T-helper 17 cell (primary cell): Measurements from ENCODE around the gene SLC16A4. TPM values are rescaled to one million over a fixed set of nuclear protein-coding genes. Genes with fewer than 3 reads are reported as not detected.

ENCODE experiments used
- ATAC-seq: fragments of 150-1000 bp; cut with Tn5 transposase; 2 replicates; pipeline ENCODE4 v1.10.0; 2021; ENCODE audit warnings: mild to moderate bottlenecking, moderate library complexity
- DNase-seq, 3 donors: peaks; one replicate each; pipeline versions ENCODE4 v3.0.0 to v3.0.0-alpha.2; 2020 to 2021
- H3K9me3 ChIP-seq: one replicate; pipeline ENCODE4 v1.7.0; 2013; ENCODE audit warnings: low read length, mild to moderate bottlenecking; ENCODE audit not compliant: control insufficient read depth, poor library complexity, severe bottlenecking
- H3K27ac Mint-ChIP-seq: one replicate; pipeline ENCODE4 v1.8.0; 2022; ENCODE audit warnings: mild to moderate bottlenecking, moderate library complexity, mixed read lengths
- H3K27me3 Mint-ChIP-seq: one replicate; pipeline ENCODE4 v1.8.0; 2022; ENCODE audit warnings: mixed read lengths
- H3K36me3 Mint-ChIP-seq: one replicate; pipeline ENCODE4 v1.8.0; 2022; ENCODE audit warnings: low read depth, mixed read lengths
- H3K4me1 Mint-ChIP-seq: one replicate; pipeline ENCODE4 v1.8.0; 2022; ENCODE audit warnings: mild to moderate bottlenecking, mixed read lengths
- H3K4me3 Mint-ChIP-seq: one replicate; pipeline ENCODE4 v1.8.0; 2022; ENCODE audit warnings: mild to moderate bottlenecking, moderate library complexity, mixed read lengths
- total RNA-seq, 4 donors: library from RNA in 2 of 4; stranded (reverse) in 2 of 4; gene quantifications; one replicate each; pipeline ENCODE4 v1.2.3 and lab custom pipeline; 2022 to 2026

The SLC16A4 gene
- total RNA-seq, 2 donors from 2014 or later = 0.20 to 0.29 TPM

DNA sequence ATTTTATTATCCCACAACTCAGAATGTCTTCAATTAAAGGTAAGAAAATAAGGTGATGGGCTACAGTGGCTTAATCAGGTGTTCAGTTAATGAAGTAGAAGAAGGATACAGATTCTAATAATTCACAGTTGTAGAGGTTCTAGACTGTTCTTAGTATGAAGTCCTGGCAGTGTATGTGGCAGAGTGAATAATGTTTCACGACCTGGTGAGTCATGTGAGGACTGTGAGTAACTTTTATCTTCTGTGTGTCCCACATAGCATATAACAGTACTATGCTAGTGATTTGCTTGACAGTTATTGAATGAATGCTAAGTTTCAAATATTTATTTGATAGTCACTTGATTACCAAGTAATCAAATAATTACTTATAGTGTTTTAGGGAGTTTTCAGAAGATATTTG lies 20.0 kb downstream of the SLC16A4 start:
- no peaks in the 10 kb centered on the region for H3K27me3 Mint-ChIP-seq
- DNase-seq (no peak), ATAC-seq (no peak)
- H3K27ac Mint-ChIP-seq = peak overlapping the region; percentile 3
- H3K4me3 Mint-ChIP-seq = no peak overlapping the region
- H3K9me3 ChIP-seq = no peaks in the 10 kb centered on the region
- no peaks in the 10 kb centered on the region for H3K36me3 Mint-ChIP-seq
- H3K4me1 Mint-ChIP-seq = peaks cover 2% of the 10 kb centered on the region

DNA sequence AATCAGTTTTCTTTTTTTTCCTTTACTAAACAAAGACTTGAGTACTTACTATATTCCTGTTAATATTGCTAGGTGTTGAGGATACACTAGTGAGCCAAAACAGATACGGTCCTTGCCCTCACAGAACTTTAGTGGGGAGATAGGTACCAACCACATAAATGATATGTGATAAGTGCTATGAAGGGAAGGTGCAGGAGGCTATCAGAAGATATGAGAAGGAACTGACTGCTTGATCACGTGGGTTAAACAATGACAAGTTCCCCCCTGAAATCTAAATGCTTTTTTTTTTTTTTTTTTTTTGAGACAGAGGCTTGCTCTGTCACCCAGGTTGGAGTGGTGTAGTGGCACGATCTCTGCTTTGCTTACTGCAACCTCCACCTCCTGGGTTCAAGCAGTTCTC lies 26.6 kb downstream of the SLC16A4 start:
- ATAC-seq (no peak), DNase-seq (no peak)
- Mint-ChIP-seq H3K27me3 (no peaks in the 10 kb centered on the region), H3K4me1 (peaks cover 4% of the 10 kb centered on the region), H3K4me3 (no peak overlapping the region), H3K27ac (no peak overlapping the region), H3K36me3 (no peaks in the 10 kb centered on the region)
- no peaks in the 10 kb centered on the region for H3K9me3 ChIP-seq

DNA sequence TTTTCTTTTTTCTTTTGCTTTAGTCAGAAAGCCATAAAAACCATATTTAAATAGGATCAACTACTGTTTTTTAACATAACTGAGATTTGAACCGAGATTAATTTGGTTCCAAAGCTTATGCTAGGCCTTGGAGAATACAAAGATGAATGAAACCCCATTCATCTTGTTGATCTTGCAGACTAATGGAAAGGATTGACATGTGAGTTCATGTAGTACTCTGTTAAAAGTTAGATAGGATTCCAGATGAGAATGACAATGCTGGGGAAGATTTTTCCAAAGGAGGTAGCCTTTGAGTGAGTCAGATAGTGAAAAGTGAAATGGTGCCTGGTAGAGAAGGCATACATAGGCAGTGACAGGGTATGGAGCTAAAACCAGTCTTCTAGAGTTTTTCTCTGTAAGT lies 29.0 kb downstream of the SLC16A4 start:
- H3K4me1 Mint-ChIP-seq = peaks cover 4% of the 10 kb centered on the region
- H3K27me3 Mint-ChIP-seq = no peaks in the 10 kb centered on the region
- H3K36me3 Mint-ChIP-seq = no peaks in the 10 kb centered on the region

DNA sequence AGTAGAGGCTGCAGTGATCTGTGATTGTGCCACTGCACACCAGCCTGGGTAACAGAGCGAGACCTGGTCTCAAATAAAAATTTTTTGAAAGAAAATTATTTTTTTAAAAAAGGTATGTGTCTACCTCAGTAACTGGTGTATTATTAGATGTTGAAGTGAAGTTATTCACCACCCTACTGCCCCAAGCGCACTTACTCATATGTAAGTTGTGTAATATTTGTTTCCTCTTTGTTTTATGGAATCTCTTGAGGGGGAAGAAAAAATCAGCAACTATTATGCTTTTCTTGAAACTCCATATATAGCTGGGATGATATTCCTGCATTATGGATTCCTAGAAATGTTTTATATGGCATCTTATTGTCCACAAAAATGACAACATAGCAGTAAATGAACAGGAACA lies 30.4 kb downstream of the SLC16A4 start:
- DNase-seq (no peak), ATAC-seq (no peak)
- H3K9me3 ChIP-seq = no peaks in the 10 kb centered on the region
- peaks cover 5% of the 10 kb centered on the region for H3K4me1 Mint-ChIP-seq
- H3K27ac Mint-ChIP-seq = no peak overlapping the region
- no peak overlapping the region for H3K4me3 Mint-ChIP-seq
- no peaks in the 10 kb centered on the region for H3K36me3 Mint-ChIP-seq
- H3K27me3 Mint-ChIP-seq = no peaks in the 10 kb centered on the region

More for the DNA sequence above, 29.0 kb downstream of the SLC16A4 start:
- Mint-ChIP-seq H3K27ac (no peak overlapping the region), H3K4me3 (no peak overlapping the region)
- ATAC-seq (no peak), DNase-seq (no peak)
- H3K9me3 ChIP-seq = no peaks in the 10 kb centered on the region

DNA sequence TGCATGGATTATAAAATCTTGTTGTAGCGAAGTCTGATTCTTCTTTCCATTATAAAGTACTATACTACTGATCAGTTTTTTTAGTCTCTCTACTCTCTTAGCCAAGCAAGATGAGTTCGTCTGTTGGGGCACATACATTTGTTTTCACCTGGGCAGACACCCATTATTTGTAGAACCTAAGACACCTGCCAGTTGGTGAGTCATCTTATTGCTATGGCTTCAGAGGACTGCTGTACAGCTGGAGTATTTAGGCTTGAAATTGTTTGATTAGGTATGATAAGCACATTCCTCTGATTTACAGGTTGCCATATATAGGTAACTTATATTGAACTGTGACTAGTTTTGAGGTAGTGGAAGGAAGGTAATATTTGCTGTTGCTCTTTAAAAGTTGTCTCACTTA lies 34.4 kb downstream of the SLC16A4 start:
- no peaks in the 10 kb centered on the region for H3K36me3 Mint-ChIP-seq
- ATAC-seq (no peak), DNase-seq (no peak)
- no peak overlapping the region for H3K27ac Mint-ChIP-seq
- no peaks in the 10 kb centered on the region for H3K27me3 Mint-ChIP-seq
- no peaks in the 10 kb centered on the region for H3K9me3 ChIP-seq
- H3K4me3 Mint-ChIP-seq = no peak overlapping the region
- peaks cover 15% of the 10 kb centered on the region for H3K4me1 Mint-ChIP-seq

DNA sequence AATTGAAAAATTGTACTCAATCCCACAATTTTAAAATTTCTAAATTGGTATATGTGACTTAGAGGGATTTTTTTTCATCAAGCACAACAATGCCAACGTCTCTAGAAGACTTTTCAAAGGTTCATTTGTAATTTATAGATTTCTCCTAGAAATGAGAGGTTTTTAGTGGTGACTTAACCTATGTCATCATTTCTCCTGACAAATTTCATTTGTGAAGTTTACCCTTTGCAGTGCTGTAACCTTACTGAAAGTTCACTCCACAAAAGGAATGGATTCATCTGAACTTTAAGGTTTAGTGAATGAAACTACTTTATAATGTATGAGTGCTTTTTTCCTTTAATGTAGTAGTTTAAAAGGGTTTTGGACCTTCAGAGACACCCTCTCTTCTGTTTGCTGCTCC lies 35.5 kb downstream of the SLC16A4 start:
- H3K4me1 Mint-ChIP-seq = peaks cover 21% of the 10 kb centered on the region
- no peak overlapping the region for H3K4me3 Mint-ChIP-seq
- no peaks in the 10 kb centered on the region for H3K27me3 Mint-ChIP-seq
- no peaks in the 10 kb centered on the region for H3K9me3 ChIP-seq
- peak overlapping the region; percentile 67 for H3K27ac Mint-ChIP-seq
- ATAC-seq (no peak), DNase-seq (no peak)
- no peaks in the 10 kb centered on the region for H3K36me3 Mint-ChIP-seq

DNA sequence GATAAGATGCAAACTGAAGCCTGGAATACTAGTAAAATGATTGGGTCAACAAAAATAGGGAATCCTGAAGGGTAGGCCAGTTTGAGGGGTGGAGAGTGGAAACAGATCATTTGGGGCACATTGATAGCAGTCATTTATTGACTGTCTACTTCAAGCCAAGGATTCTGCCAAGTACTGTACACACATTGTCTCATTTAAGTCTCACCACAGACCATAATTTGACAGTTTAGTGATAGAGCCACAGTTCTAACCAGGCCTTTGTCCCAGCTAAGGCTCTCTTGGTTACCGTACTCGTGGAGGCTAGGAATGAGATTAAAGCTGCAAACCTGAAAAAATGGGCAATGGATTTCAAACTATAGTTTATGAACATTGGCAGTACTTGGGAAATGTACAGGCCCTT lies 40.5 kb downstream of the SLC16A4 start:
- Mint-ChIP-seq H3K27ac (peak overlapping the region; percentile 61), H3K4me1 (peaks cover 44% of the 10 kb centered on the region), H3K27me3 (no peaks in the 10 kb centered on the region), H3K36me3 (peaks cover 6% of the 10 kb centered on the region), H3K4me3 (no peak overlapping the region)
- no peak for DNase-seq
- ATAC-seq = no peak
- H3K9me3 ChIP-seq = no peaks in the 10 kb centered on the region

DNA sequence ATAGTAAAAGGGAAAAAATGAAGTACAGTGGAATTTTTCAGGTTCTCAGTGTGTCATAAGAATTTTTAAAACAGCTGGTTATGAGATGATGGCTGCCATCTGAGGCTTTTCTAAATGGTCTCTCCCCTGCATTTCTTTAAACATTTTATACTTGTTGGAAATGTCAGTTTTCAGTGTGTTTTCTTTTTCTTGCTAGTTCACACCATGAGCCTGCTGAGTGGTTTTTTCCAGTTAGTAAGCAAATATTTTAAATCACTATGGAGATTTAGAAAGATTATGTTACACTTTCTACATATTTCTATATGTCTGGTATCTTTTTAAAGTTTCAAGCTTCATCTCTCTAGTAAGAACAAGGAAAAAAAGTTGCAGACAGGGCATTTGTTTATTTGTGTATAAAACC lies 42.1 kb downstream of the SLC16A4 start:
- ATAC-seq (no peak), DNase-seq (no peak)
- Mint-ChIP-seq H3K27ac (no peak overlapping the region), H3K4me3 (no peak overlapping the region), H3K4me1 (peaks cover 45% of the 10 kb centered on the region), H3K36me3 (peaks cover 7% of the 10 kb centered on the region), H3K27me3 (no peaks in the 10 kb centered on the region)
- no peaks in the 10 kb centered on the region for H3K9me3 ChIP-seq

DNA sequence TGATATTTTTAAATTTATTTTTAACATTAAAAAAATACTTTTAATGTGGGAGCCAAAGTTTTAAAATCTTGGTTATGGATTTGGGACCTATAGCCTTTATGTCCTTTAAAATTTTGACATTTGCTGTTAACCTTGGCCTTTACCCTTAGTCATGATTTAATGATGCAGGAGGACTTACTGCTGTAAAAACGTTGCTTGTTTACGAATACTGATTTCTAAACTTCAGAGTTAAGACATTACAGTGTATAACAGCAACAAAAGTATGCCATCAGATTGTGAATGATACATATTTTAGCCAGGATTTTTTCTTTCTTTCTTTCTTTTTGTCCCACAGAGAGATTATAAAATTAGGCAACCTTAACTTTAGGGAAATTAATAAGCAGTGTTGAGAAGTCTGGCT lies 42.8 kb downstream of the SLC16A4 start:
- no peak overlapping the region for H3K27ac Mint-ChIP-seq
- no peak overlapping the region for H3K4me3 Mint-ChIP-seq

DNA sequence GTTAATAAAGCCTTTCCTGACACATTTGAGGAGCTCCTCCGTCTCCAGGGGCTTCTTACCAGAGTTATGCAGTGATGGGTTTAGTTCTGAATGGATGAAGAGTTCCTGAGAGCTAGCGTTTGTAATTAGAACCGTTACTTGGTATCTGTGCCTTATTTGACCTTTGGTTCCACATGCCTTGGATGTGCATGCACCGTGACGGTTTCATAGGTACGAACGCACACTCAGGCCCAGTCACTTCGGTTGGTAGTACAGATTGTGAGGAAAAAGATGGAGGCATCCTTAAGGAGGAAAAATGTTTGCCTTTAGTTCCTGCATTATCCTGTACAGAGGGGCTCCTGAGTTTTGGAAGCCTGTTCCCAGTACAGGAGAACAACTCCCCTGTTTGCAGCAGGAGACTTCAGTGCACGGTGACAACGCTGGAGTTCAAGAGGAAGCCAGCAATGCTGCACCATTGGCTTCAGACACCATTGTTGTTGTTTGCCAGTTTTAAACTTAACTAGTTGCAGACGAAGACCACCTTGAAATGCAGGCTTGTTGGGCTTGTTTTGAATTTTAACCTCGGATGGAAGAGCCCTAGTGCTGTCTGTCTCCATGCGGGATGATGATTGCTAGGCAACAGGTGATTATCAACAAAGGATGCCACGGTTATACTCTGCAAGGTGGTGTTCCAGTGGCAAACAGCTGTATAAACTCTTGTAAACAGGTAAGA lies 43.5 kb downstream of the SLC16A4 start:
- DNase-seq (no peak), ATAC-seq (no peak)
- no peaks in the 10 kb centered on the region for H3K9me3 ChIP-seq
- H3K4me1 Mint-ChIP-seq = peaks cover 47% of the 10 kb centered on the region
- peaks cover 7% of the 10 kb centered on the region for H3K36me3 Mint-ChIP-seq
- no peaks in the 10 kb centered on the region for H3K27me3 Mint-ChIP-seq
- H3K27ac Mint-ChIP-seq = no peak overlapping the region
- H3K4me3 Mint-ChIP-seq = peak overlapping the region; percentile 19

More for the DNA sequence above, 42.8 kb downstream of the SLC16A4 start:
- Mint-ChIP-seq H3K27me3 (no peaks in the 10 kb centered on the region), H3K4me1 (peaks cover 44% of the 10 kb centered on the region), H3K36me3 (peaks cover 7% of the 10 kb centered on the region)
- no peak for ATAC-seq
- DNase-seq = no peak
- H3K9me3 ChIP-seq = no peaks in the 10 kb centered on the region

DNA sequence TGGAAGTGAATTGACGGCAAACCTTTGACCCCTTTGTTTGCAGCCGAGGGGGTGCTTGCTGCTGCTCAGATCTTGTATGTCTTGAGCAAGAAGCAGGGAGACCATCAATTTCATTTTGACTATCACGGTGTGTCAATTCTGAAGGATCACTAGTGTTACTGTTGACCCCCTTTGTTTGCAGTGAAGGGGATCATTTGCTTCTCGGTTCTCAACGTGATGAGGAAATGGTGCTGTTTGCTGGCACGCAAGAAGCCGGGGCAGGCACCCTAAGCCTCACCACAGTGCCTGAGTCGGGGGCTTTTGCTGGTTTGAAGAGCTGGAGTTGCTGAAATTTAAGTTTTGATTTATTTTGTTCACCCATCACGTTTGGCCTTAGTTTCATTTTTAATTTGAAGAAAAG lies 44.1 kb downstream of the SLC16A4 start:
- peaks cover 7% of the 10 kb centered on the region for H3K36me3 Mint-ChIP-seq
- H3K4me3 Mint-ChIP-seq = peak overlapping the region; percentile 19
- peak overlapping the region; percentile 43 for H3K27ac Mint-ChIP-seq
- H3K9me3 ChIP-seq = no peaks in the 10 kb centered on the region
- H3K4me1 Mint-ChIP-seq = peaks cover 51% of the 10 kb centered on the region
- DNase-seq (no peak), ATAC-seq (no peak)
- H3K27me3 Mint-ChIP-seq = no peaks in the 10 kb centered on the region

DNA sequence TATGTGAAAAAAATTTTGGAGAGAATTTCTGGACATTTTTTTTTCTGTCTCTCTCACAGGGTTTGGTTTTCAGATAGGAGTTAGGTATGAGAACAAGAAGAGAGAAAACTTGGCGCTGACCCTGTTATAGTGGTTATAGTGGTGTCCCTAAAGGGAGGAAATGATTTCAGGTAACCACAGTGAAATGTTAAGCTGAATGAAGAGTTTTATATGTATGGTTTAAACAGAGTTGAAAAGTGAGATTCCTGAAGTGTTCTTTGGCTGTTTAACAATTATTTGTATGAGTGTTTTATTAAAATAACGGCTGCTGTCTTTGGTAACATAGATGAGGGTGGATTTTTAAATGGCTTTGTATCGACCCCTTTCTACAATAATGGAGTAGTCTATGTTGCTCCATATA lies 45.3 kb downstream of the SLC16A4 start:
- H3K27me3 Mint-ChIP-seq = no peaks in the 10 kb centered on the region
- peak overlapping the region; percentile 43 for H3K4me3 Mint-ChIP-seq
- H3K4me1 Mint-ChIP-seq = peaks cover 55% of the 10 kb centered on the region
- H3K9me3 ChIP-seq = no peaks in the 10 kb centered on the region
- DNase-seq (no peak), ATAC-seq (no peak)
- H3K27ac Mint-ChIP-seq = peak overlapping the region; percentile 43
- H3K36me3 Mint-ChIP-seq = peaks cover 7% of the 10 kb centered on the region

DNA sequence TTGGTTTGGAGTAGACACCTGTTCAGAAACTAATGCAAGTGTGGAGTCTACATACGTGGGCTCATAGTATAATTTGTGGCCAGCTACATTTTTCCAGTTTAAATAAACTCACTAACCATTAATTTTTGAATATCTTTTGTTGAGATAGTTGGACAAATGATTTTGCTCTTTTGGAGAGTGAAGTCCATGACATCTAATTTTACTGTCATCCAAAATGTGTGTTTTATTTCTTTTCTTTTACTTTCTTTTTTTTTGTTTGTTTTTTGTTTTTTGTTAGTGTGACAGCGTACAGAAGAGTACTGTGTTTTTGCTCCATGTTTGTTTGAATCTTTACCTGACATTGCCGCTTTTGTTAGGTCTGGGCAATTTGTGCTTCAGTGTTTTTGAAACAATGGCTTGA lies 46.7 kb downstream of the SLC16A4 start:
- H3K27me3 Mint-ChIP-seq = no peaks in the 10 kb centered on the region
- no peak for ATAC-seq
- peak overlapping the region; percentile 9 for H3K4me3 Mint-ChIP-seq
- DNase-seq = no peak
- H3K27ac Mint-ChIP-seq = no peak overlapping the region
- peaks cover 56% of the 10 kb centered on the region for H3K4me1 Mint-ChIP-seq
- peaks cover 5% of the 10 kb centered on the region for H3K36me3 Mint-ChIP-seq
- no peaks in the 10 kb centered on the region for H3K9me3 ChIP-seq

DNA sequence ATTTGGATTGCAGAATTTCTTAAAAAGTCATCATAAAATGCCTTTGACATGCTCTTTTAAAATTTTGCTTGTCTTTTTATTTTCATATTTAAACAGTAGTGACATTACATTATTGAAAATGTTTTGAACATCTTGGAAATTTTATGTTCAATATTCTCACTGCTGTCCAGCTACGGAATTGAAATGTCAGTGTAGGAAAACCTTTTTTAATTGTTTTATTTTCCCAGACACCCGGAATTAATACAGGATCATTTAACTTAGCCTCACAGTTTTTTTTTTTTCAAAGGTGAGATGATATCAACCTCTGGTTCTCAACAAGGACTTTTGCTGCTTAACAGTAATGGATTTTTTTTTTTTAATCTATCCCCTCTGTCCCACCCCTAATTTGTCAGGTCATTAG lies 47.6 kb downstream of the SLC16A4 start:
- H3K4me1 Mint-ChIP-seq = peaks cover 50% of the 10 kb centered on the region
- no peaks in the 10 kb centered on the region for H3K27me3 Mint-ChIP-seq
- no peaks in the 10 kb centered on the region for H3K9me3 ChIP-seq
- H3K36me3 Mint-ChIP-seq = peaks cover 5% of the 10 kb centered on the region
- DNase-seq (no peak), ATAC-seq (no peak)
- H3K4me3 Mint-ChIP-seq = no peak overlapping the region
- no peak overlapping the region for H3K27ac Mint-ChIP-seq
